IMR-90 (cell line): ENCODE results near the gene SEPHS2.

Experiments
- BHLHE40 ChIP-seq: fragments of 150-350 bp; IDR thresholded peaks from 2 replicates; pipeline ENCODE4 v1.6.1; 2016; ENCODE audit warnings: mild to moderate bottlenecking, low read depth, low read length
- CTCF ChIP-seq: conservative IDR thresholded peaks from 2 replicates; pipeline ENCODE4 v1.5.1; 2012; ENCODE audit warnings: mild to moderate bottlenecking, low read depth, low read length, improper control_type of control experiment
- ELK1 ChIP-seq: fragments of 150-350 bp; IDR thresholded peaks from 2 replicates; pipeline ENCODE4 v1.6.1; 2016; ENCODE audit warnings: low read depth, mild to moderate bottlenecking, low read length, moderate library complexity, borderline replicate concordance
- FOS ChIP-seq: fragments of 150-350 bp; IDR thresholded peaks from 2 replicates; pipeline ENCODE4 v1.6.1; 2016; ENCODE audit warnings: low read depth, low read length
- MAFK ChIP-seq: IDR thresholded peaks from 2 replicates; pipeline ENCODE4 v1.6.1; 2012; ENCODE audit warnings: low read depth, low read length, improper control_type of control experiment
- MAZ ChIP-seq: IDR thresholded peaks from 2 replicates; pipeline ENCODE4 v1.6.1; 2012; ENCODE audit warnings: low read depth, mild to moderate bottlenecking, low read length, improper control_type of control experiment, moderate library complexity, borderline replicate concordance
- POLR2A ChIP-seq: IDR thresholded peaks from 2 replicates; pipeline ENCODE4 v1.6.1; 2012; ENCODE audit warnings: mild to moderate bottlenecking, low read depth, low read length
- RAD21 ChIP-seq: IDR thresholded peaks from 2 replicates; pipeline ENCODE4 v1.6.1; 2012; ENCODE audit warnings: low read length, improper control_type of control experiment
- RCOR1 ChIP-seq: IDR thresholded peaks from 2 replicates; pipeline ENCODE4 v1.6.1; 2012; ENCODE audit warnings: mild to moderate bottlenecking, low read length, improper control_type of control experiment; ENCODE audit not compliant: insufficient replicate concordance
- RFX5 ChIP-seq: IDR thresholded peaks from 2 replicates; pipeline ENCODE4 v1.8.0; 2012; ENCODE audit warnings: low read depth, mild to moderate bottlenecking, low read length, moderate library complexity
- SMC3 ChIP-seq: fragments of 150-350 bp; IDR thresholded peaks from 2 replicates; pipeline ENCODE4 v1.6.1; 2016; ENCODE audit warnings: low read depth, mild to moderate bottlenecking, antibody characterized with exemption, low read length, moderate library complexity
- USF2 ChIP-seq: fragments of 150-350 bp; IDR thresholded peaks from 2 replicates; pipeline ENCODE4 v1.6.1; 2017; ENCODE audit warnings: mild to moderate bottlenecking, antibody characterized with exemption, low read length, low read depth

- TF ChIP-seq CTCF: peak; percentile 79
- no peak for TF ChIP-seq POLR2A
- no peak for TF ChIP-seq ELK1
- TF ChIP-seq RAD21: peak; percentile 68
- TF ChIP-seq MAFK: no peak
- 0 out of 2 replicates have a peak, but pooled peaks have one; percentile 24 for TF ChIP-seq MAZ
- peak; percentile 78 for TF ChIP-seq SMC3
- TF ChIP-seq RCOR1: no peak
- TF ChIP-seq FOS: no peak
- TF ChIP-seq BHLHE40: no peak
- no peak for TF ChIP-seq RFX5
- TF ChIP-seq USF2: peak; percentile 37
Measured at GRCh38 chr16:30429678-30430427, 15.8 kb downstream of the SEPHS2 start, which contains the start of gene DCTPP1.
